ENCODE results near the gene CRISPLD2.

- TF ChIP-seq GATA3 (IDR thresholded peaks at IDR 0.05; ENCODE audit: low read depth, low read length) (no peak), GATA2 (IDR thresholded peaks at IDR 0.05; ENCODE audit: low read depth, low read length) (no peak)
Observed at GRCh38 chr16:84821179-84821578, 1.4 kb downstream of the CRISPLD2 start.
